NCI-H2107 (cell line): ENCODE data around the gene SAMHD1.
"Not testable (repeated sequence)": the region's sequence is repeated elsewhere in the genome, so short reads cannot be mapped to it uniquely, and the experiment has no call there.

Experiments
- DNase-seq: peaks from one replicate; lab custom pipeline; 2025; lab: John Stamatoyannopoulos, UW

Gene SAMHD1

DNA sequence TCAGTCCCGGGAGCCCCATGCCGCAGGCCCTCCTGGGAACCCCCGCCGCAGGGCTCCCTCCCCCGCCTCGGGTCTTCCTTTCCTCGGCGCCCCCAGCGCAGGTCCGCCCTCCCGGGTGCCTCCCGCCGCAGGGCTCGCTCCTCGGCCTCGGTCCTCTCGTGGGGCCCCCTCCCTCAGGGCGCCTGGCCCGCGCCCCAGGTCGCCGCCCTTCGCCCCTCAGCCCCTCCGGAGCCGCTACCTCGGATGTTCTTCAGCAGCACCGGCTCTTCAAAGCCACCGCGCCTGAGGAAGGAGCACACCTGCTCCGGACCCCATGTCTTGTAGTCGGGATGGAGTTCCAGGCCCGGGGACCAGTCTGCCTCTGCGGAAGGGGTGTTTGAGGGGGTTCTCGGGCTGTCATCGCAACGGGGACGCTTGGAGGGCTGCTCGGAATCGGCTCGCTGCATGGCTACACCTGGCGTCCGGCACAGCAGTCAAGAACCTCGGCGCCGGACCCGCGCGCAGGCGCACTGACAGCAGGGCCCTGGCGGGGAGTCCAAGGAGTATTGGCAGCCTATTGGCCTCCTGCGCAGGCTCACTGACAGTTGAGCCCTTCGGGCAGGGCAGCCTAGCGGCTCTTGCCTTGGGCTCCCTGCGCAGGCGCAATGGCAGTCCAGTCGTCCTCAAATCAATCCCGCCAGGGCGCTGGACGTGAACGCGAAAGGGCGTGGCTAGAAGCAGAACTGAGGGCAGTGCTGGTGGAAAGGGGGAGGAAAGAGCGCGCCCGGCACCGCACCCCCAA lies at the start of gene SAMHD1:
Gene SAMHD1, minus strand, starts transcription at position 511 of the 781 bp plus-strand sequence. Its CDS starts 65 bp downstream, at position 446.
- peak; percentile 61 for DNase-seq

DNA sequence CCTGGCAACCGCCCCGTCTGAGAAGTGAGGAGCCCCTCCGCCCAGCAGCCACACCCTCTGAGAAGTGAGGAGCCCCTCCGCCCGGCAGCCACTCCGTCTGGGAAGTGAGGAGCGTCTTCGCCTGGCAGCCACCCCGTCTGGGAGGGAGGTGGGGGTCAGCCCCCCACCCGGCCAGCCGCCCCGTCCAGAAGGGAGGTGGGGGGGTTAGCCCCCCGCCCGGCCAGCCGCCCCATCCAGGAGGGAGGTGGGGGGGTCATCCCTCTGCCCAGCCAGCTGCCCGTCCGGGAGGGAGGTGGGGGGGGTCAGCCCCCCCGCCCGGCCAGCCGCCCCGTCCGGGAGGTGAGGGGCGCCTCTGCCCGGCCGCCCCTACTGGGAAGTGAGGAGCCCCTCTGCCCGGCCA lies 48.7 kb upstream of the SAMHD1 start:
- not testable (repeated sequence) for DNase-seq

DNA sequence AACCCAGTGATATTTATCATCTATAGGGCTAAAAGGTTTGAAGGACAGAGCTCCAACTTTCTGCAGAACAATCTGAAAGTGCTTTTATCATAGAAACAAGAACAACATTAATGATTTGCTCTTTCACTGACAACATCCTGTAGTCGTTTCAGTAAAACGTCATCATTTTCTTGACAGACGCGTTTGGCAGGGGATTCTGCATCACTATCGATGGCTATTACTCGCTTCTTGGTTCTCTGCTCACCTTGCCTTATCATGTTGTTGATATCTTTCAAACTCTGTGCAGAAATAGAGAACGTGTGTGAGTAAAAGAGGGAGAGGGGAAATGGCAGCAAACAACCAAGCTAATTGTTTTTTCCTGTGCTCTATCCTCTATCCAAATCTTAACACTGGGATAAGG lies 47.1 kb upstream of the SAMHD1 start:
- no peak for DNase-seq

DNA sequence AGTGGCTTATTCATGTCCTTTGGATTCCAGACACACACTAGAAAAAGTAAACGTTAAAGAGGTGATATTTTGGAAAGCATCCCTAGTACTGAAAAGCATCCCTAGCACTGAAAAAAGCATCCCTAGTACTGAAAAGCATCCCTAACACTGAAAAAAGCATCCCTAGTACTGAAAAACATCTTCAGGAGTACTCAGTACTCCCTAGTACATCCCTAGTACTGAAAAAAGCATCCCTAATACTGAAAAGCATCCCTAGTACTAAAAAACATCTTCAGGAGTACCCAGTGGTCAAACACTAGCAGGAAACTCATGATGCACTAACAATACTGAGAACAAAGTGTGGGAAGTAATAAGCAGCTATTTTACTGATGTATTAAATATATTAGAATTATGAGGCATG lies 45.6 kb upstream of the SAMHD1 start:
- no peak for DNase-seq

DNA sequence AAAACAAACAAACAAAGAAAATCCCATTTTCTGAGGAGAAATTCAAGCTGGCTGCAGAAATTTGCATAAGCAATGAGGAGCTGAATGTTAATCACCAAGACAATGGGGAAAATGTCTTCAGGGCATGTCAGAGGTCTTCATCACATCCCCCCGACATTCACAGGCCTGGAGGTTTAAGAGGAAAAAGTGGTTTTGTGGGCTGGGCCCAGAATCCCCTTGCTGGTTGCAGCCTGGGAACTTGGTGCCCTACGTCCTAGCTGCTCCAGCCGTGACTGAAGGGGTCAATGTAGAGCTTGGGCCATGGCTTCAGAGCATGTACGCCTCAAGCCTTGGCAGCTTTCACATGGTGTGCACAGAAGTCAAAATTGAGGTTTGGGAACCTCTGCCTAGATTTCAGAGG lies 42.7 kb upstream of the SAMHD1 start:
- DNase-seq = not testable (repeated sequence)

DNA sequence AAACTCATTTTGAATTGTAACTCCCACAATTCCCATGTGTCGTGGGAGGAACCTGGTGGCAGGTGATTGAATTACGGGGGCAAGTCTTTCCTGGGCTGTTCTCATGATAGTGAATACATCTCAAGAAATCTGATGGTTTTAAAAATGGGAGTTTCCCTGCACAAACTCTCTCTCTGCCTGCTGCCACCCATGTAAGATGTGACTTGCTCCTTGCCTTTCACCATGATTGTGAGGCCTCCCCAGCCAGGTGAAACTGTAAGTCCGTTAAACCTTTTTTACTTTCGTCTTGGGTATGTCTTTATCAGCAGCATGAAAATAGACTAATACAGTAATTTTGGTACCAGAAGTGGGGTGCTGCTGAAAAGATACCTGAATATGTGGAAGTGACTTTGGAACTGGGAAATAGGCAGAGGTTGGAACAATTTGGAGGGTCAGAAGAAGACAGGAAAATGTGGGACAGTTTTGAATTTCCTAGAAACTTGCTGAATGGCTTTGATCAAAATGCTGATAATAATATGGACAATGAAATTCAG lies 41.4 kb upstream of the SAMHD1 start:
- DNase-seq = no peak

DNA sequence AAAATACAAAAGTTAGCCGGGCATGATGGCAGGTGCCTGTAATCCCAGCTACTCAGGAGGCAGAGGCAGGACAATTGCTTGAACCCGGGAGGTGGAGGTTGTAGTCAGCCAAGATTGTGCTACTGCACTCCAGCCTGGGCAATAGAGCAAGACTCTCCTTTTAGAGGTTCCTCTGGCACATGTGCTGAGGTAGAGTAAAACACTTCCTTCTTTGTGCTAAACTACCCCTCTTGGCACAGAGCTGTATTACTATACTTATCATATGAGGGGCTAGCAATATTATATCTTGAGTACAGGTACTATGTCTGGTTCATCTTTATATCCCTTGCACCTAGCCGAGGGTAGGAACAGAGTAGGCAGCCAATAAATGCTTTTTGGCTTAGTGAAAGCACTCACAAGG lies 40.2 kb upstream of the SAMHD1 start:
- no peak for DNase-seq

DNA sequence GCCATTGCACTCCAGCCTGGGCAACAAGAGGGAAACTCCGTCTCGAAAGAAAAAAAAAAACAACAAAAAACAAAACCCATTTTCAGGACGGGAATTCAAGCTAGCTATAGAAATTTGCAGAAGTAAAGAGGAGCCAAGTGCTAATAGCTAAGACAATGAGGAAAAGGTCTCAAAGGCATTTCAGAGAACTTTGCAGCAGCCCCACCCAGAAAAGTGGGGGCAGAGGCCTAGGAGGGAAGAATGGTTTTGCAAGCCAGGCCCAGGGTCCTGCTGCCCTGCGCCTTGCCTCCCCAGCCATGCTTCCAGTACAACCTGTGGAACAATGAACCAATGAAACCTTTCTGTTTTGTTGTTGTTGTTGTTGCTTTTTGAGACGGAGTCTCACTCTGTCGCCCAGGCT lies 38.3 kb upstream of the SAMHD1 start:
- no peak for DNase-seq

DNA sequence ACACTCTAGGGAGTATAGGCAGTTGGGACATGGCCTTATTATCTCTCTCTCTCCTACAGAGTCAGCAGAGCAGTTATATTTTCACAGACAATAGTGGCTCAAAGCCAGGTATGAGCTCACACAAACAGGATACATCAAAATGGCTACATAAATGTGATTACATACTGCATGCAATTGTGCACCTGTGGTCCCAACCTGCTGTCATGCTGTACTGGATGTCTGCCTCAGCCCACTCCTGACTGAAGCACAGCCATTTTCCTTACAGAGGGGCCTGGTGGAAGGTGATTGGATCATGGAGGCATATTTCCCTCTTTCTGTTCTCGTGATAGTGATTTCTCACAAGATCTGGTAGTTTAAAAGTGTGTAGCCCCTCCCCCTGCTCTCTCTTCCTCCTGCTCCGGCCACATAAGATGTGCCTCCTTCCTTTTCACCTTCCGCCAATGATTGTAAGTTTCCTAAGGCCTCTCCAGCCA lies 37.0 kb upstream of the SAMHD1 start:
- DNase-seq = no peak

DNA sequence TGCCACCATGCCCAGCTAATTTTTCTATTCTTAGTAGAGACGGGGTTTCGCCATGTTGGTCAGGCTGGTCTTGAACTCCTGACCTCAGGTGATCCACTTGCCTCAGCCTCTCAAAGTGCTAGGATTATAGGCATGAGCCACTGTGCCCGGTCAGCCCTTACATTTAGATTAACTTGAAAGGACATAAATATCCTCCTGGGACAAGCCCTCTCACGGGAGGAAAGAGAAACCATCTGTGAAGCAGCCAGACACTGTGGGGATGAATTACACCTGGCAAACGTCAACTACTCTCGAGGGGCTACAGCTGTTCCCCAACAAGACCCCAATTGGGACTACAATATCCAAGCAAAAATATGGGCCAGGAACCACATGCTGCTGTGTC lies 32.7 kb upstream of the SAMHD1 start:
- no peak for DNase-seq

DNA sequence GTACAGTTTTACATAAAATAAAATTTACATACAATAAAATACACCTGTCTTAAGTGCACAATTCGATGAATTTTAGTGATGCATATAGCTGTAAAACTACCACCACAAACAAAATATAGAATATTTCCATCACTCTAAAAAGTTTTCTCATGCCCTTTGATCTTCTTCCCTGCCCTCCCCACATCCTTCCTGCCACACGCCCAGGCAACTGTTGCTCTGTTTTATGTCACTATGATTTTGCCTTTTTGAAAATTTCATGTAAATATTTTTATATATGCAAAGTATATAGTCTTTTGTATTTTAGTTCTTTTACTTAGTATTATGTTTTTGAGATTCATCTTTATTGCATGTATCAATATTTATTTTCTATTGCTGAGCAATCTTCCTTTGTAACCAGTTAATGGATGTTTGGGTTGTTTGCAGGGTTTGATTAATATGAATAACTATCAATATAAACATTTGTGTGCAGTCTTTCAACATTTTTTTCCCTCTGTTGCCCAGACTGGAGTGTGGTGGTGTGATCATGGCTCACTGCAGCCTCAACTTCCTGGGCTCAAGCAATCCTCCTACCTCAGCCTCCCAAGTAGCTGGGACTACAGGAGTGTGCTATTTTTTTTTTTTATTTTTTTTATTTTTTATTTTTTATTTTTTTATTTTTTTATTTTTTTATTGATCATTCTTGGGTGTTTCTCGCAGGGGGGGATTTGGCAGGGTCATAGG lies 23.8 kb upstream of the SAMHD1 start:
- DNase-seq = no peak

DNA sequence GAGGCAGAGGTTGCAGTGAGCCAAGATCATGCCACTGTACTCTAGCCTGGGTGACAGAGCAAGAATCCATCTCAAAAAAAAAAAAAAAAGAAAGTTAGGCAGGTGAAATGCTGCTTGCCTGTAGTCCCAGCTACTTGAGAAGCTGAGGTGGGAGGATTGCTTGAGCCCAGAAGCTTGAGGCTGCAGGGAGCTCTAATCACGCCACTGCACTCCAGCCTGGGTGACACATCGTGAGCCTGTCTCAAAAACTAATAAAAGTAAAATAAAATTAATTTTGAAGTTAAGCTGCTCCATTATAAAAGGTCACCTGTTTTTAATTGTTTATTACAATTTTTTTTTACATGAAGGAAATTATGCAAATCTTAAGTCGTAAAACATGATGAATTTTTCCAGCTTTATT lies 23.2 kb upstream of the SAMHD1 start:
- DNase-seq = no peak

DNA sequence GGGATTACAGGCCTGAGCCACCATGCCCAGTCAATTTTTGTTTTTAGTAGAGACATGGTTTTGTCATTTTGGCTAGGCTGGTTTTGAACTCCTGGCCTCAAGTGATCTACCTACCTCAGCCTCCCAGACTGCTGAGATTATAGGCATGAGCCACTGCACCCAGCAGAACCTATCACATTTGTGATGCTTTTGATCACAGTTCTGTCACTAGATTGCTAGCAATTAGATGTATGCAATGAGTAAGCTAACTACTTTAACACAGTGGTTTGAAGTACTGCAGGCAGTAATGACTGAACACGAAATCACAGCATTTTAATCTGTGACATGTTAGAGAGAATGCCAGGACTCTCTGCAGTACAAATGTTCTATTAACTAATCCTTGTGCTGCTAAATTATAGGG lies 19.6 kb upstream of the SAMHD1 start:
- DNase-seq = no peak

DNA sequence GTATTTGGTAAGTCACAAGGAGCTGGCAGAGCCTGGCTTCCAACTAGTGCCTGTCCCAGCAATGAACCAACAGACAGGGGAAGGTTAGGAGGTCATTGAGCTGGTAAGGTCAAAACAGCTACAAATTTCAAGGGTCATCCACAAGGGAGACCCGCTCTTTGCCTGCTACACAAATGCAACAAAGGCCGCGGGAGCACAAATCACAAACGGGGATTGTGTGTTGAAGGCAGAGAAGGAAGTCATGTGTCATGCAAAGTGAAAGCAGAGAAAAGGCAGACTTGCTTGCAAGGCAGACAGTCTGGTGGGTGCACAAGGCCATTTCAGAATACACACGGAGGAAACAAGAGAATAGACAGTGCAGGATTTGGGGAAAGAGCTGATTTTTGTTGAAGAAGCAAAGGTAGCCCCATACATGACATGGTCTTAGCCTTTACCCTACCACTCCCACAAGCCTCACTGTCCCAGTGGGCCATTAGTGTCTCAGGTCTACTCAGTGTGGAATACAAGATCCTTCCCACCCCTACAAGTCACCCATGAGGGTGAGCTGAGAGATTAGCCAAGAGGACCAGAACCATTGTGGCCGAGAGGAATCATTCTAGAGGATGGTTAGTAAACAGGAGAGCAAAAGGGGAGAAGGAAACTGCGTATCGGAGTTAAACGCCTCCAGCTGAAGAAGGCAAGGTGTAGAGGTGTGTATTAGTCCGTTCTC lies 18.1 kb upstream of the SAMHD1 start:
- DNase-seq = no peak

DNA sequence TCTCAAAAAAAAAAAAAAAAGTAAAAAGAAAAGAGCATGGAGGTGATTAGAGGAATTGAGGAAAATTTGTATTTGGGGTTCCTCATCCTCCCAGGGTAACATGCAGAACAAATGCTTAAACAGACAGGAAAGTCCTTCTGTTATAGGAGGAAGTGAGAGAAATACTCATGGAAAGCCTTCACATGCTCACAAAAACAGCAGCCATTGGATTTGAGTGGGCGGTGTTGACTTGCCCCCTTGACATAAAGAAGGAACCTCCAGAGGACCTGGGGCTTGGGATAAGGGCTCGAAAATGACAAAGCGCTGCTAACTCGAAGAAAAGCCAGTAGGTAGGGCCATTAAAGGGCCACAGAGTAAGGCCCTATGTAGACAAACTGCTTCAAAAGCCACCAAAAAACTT lies 17.5 kb upstream of the SAMHD1 start:
- DNase-seq = no peak

DNA sequence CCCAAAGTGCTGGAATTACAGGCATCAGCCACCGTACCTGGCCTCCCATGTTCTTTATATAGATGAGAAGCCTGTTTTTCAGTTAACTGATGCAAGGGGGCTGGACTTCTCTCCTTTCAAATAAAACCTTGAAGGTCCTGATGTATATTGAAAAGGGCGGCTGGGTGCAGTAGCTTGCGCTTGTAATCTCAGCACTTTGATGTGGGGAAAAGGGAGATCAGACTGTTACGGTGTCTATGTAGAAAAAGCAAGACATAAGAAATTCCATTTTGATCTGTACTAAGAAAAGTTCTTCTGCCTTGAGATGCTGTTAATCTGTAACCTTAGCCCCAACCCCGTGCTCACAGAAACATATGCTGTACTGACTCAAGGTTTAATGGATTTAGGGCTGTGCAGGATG lies 16.1 kb upstream of the SAMHD1 start:
- DNase-seq = no peak

DNA sequence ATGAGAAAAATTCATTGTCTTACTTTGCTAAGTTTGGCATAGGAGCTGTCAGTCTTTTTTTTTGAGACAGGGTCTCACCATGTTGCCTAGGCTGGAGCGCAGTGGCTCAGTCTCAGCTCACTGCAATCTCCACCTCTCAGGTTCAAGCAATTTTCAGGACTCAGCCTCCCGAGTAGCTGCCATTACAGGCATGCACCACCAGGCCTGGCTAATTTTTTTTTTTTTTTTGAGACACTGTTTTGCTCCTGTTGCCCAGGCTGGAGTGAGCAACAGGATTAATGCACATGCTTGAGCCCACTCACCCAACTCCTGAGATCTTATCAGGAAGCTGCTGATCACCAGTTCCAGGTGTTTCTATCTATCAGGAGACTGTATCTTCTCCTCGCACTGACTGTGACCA lies 15.5 kb upstream of the SAMHD1 start:
- DNase-seq = not testable (repeated sequence)

DNA sequence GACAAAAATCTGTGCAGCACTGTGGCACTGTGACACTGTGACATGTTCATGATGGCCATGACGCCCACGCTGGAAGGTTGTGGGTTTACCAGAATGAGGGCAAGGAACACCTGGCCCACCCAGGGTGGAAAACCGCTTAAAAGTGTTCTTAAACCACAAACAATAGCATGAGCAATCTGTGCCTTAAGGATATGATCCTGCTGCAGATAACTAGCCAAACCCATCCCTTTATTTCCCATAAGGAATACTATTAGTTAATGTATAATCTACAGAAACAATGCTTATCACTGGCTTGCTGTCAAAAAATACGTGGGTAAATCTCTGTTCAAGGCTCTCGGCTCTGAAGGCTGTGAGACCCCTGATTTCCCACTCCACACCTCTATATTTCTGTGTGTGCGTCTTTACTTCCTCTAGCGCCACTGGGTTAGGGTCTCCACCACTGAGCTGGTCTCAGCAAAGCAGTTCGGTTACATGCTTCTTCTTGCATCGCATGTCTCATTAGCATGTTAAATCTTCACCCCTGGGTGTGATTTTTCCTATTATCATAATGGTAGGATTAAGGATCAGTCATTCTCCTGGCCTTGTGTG lies 10.9 kb upstream of the SAMHD1 start:
- DNase-seq = not testable (repeated sequence)

DNA sequence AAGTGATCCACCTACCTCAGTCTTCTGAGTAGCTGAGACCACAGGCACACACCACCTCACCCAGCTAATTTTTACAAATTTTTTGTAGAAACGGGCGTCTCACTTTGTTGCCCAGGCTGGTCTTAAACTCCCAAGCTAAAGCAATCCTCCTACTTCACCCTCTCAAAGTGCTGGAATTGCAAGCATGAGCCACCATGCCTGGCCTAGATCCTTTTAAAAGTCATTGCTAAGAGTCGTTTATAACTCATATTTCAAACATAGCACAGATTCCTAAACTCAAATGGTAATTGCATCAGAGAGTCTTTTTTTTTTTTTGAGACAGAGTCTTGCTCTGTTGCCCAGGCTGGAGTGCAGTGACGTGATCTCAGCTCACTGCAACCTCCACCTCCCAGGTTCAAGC lies 7.7 kb upstream of the SAMHD1 start:
- DNase-seq = no peak

DNA sequence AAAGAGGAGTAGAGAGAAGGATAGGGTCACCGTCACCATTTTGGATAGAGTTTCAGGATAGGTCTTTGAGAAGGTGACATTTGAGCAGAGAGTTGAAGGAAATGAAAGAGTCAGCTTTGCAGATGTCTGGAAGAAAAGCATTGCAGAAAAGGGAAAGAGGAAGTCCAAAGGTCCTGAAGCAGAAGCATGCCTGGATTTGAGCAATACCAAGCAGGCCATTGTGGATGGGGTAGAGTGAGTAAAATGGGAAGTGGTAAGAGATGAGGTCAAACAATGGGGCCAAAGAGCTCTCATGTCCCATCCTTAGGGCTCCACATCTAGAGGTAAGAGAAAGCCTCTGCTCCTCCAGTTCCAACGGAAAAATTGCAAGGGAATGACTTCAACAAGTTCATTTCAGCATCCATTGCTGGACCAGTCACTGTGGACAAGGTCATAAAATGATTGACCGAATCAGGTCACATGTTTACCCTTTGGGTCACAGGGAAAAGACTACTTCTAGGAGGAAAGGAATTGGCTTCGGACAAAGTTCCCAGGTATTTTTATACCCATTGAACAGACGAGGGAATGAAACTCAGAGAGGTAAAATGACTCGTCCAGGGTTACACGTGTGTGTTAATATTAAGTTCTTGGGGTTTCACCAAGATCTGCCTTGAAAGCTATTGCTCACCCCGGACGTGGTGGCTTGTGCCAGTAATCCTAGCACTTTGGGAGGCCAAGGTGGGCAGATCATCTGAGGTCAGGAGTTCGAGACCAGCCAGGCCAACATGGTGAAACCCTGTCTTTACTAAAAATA lies 6.6 kb upstream of the SAMHD1 start:
- DNase-seq = no peak

DNA sequence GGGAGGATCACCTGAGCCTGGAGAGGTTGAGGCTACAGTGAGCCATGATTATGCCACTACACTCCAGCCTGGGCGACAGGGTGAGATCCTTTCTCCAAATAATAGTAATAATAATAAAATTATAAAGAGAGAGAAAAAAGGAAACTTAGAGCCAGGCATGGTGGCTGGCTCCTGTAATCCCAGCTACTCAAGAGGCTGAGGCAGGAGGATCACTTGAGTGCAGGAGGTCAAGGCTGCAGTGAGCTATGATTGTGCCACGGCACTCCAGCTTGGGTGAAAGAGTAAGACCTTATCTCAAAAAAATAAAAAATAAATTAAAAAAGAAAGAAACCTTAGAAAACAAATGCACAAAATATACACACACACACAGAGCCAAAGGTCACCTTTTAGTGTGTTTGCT lies 5.2 kb upstream of the SAMHD1 start:
- no peak for DNase-seq
